HEK293T (cell line): ENCODE data around the gene SNRNP70.

Experiments used
- CTBP1 ChIP-seq: fragments of 450-650 bp; IDR thresholded peaks from 2 replicates; pipeline ENCODE4 v1.6.1; 2016; ENCODE audit warnings: borderline replicate concordance
- L3MBTL2 ChIP-seq: fragments of 450-650 bp; conservative IDR thresholded peaks from 2 replicates; pipeline ENCODE4 v1.6.1; 2016; ENCODE audit warnings: mild to moderate bottlenecking
- PKNOX1 ChIP-seq: fragments of 450-650 bp; IDR thresholded peaks from 2 replicates; pipeline ENCODE4 v1.6.1; 2016

- TF ChIP-seq CTBP1 (no peak), PKNOX1 (no peak), L3MBTL2 (peak; percentile 49)
Measured at GRCh38 chr19:49145573-49146407, 60.5 kb downstream of the SNRNP70 start.
